GM20431 (cell line): ENCODE data around the gene TGOLN2.
"Not testable (repeated sequence)": the region's sequence is repeated elsewhere in the genome, so short reads cannot be mapped to it uniquely, and the experiment has no call there.

ENCODE experiments used
- in situ Hi-C: fragments of 300-500 bp; cut with MseI, MboI; formaldehyde crosslinking; loops from one replicate; pipeline ENCODE4 v1.15.0; 2020; ENCODE audit warnings: low sequenced_read_pairs; ENCODE audit not compliant: unreplicated experiment

The TGOLN2 gene

GRCh38 chr2:85341269-85342029 is 13.7 kb upstream of the TGOLN2 start:
- in situ Hi-C loops: no loop called here

- in situ Hi-C loops: no loop called here
Observed at GRCh38 chr2:85340034-85340892, 12.5 kb upstream of the TGOLN2 start.

GRCh38 chr2:85334928-85335327 is 7.1 kb upstream of the TGOLN2 start:
- in situ Hi-C loops: no loop called here

GRCh38 chr2:85333877-85334276 is 6.1 kb upstream of the TGOLN2 start:
- in situ Hi-C loops: not testable (repeated sequence)

GRCh38 chr2:85330839-85331636 is 3.2 kb upstream of the TGOLN2 start:
- in situ Hi-C loops: no loop called here

GRCh38 chr2:85329701-85330100 is 1.9 kb upstream of the TGOLN2 start:
- in situ Hi-C loops: not testable (repeated sequence)

- in situ Hi-C loops: no loop called here
Observed at GRCh38 chr2:85329181-85329651, 1.4 kb upstream of the TGOLN2 start.

- in situ Hi-C loops: no loop called here
Observed at GRCh38 chr2:85327160-85327821, 498 bp downstream of the TGOLN2 start.

- in situ Hi-C loops: no loop called here
Observed at GRCh38 chr2:85326406-85327159, 1.2 kb downstream of the TGOLN2 start.

- in situ Hi-C loops: no loop called here
Observed at GRCh38 chr2:85325466-85325811, 2.4 kb downstream of the TGOLN2 start.

GRCh38 chr2:85324639-85325465 is 2.9 kb downstream of the TGOLN2 start:
- in situ Hi-C loops: no loop called here

- in situ Hi-C loops: not testable (repeated sequence)
Observed at GRCh38 chr2:85323988-85324367, 3.8 kb downstream of the TGOLN2 start.

GRCh38 chr2:85323351-85323987 is 4.3 kb downstream of the TGOLN2 start:
- in situ Hi-C loops: no loop called here

- in situ Hi-C loops: no loop called here
Observed at GRCh38 chr2:85319796-85320195, 8.0 kb downstream of the TGOLN2 start.

GRCh38 chr2:85318222-85319074 is 9.3 kb downstream of the TGOLN2 start:
- in situ Hi-C loops: no loop called here

- in situ Hi-C loops: not testable (repeated sequence)
Observed at GRCh38 chr2:85315921-85316320, 11.9 kb downstream of the TGOLN2 start.

- in situ Hi-C loops: no loop called here
Observed at GRCh38 chr2:85314884-85315242, 12.9 kb downstream of the TGOLN2 start.
